Endothelial cell of umbilical vein (primary cell): ENCODE measurements around the gene DHRS1.

Experiments used
- CTCF ChIP-seq, 2 donors: IDR thresholded peaks; 1 replicate in 1 of 2; 2 replicates in 1 of 2; pipeline ENCODE4 v1.5.1; 2011; ENCODE audit warnings: low read length in 2 of 2, mild to moderate bottlenecking in 2 of 2, moderate library complexity in 2 of 2, control low read depth in 1 of 2, inconsistent platforms in 1 of 2, low read depth in 1 of 2; ENCODE audit not compliant: insufficient read depth in 1 of 2; ENCODE audit errors: extremely low read depth in 1 of 2
- EZH2 ChIP-seq: IDR thresholded peaks from 2 replicates; pipeline ENCODE4 v1.6.1; 2012; ENCODE audit warnings: borderline replicate concordance, low read depth, mild to moderate bottlenecking, moderate library complexity, low read length, inconsistent platforms; ENCODE audit not compliant: severe bottlenecking
- MAX ChIP-seq: IDR thresholded peaks from 2 replicates; pipeline ENCODE4 v1.6.1; 2011; ENCODE audit not compliant: insufficient read depth, insufficient read length
- MYC ChIP-seq: IDR thresholded peaks from one replicate; pipeline ENCODE4 v1.6.1; 2011; ENCODE audit warnings: mild to moderate bottlenecking, low read depth, low read length
- POLR2A ChIP-seq: IDR thresholded peaks from 2 replicates; pipeline ENCODE4 v1.6.1; 2012; ENCODE audit warnings: low read depth, mild to moderate bottlenecking, control low read depth, low read length
- POLR2AphosphoS5 ChIP-seq: IDR thresholded peaks from 2 replicates; pipeline ENCODE4 v1.6.1; 2012; ENCODE audit warnings: low read depth, mild to moderate bottlenecking, control low read depth, low read length, moderate library complexity; ENCODE audit not compliant: insufficient read depth

GRCh38 chr14:24271834-24272263 lies 27.7 kb downstream of the DHRS1 start:
- no peak for TF ChIP-seq CTCF (IDR thresholded peaks at IDR 0.05; ENCODE audit: extremely low read depth in 1 of 2, insufficient read depth in 1 of 2, low read depth in 1 of 2, low read length in 2 of 2)
- no peak for TF ChIP-seq POLR2A
- TF ChIP-seq EZH2 = no peak
- TF ChIP-seq MAX = no peak
- TF ChIP-seq MYC = no peak
- TF ChIP-seq POLR2AphosphoS5 = no peak
